ENCODE data around the gene AARS1.
"Not testable (repeated sequence)": the region's sequence is repeated elsewhere in the genome, so short reads cannot be mapped to it uniquely, and the experiment has no call there.

AARS1 gene

GRCh38 chr16:70224645-70225044 lies 64.7 kb downstream of the AARS1 start:
- DNase-seq (ENCODE audit: low spot score) = not testable (repeated sequence)

- not testable (repeated sequence) for DNase-seq (ENCODE audit: low spot score)
Observed at GRCh38 chr16:70223971-70224513, 65.3 kb downstream of the AARS1 start.

GRCh38 chr16:70223216-70223615 lies 66.1 kb downstream of the AARS1 start:
- not testable (repeated sequence) for DNase-seq (ENCODE audit: low spot score)

- not testable (repeated sequence) for DNase-seq (ENCODE audit: low spot score)
Observed at GRCh38 chr16:70222574-70222973, 66.7 kb downstream of the AARS1 start.

GRCh38 chr16:70218586-70218985 lies 70.7 kb downstream of the AARS1 start:
- not testable (repeated sequence) for DNase-seq (ENCODE audit: low spot score)

GRCh38 chr16:70206382-70206781 lies 82.9 kb downstream of the AARS1 start:
- not testable (repeated sequence) for DNase-seq (ENCODE audit: low spot score)

- DNase-seq (ENCODE audit: low spot score) = not testable (repeated sequence)
Observed at GRCh38 chr16:70204668-70205405, 84.5 kb downstream of the AARS1 start.

- DNase-seq (ENCODE audit: low spot score) = not testable (repeated sequence)
Observed at GRCh38 chr16:70204010-70204409, 85.3 kb downstream of the AARS1 start.

GRCh38 chr16:70203508-70203907 lies 85.8 kb downstream of the AARS1 start:
- not testable (repeated sequence) for DNase-seq (ENCODE audit: low spot score)

Measured in CD4-positive, alpha-beta T cell treated with Interleukin-6 at 100 ng/mL for 8 hours (primary cell).